Spleen (tissue), 11 donors: ENCODE measurements around the gene SFMBT1. TPM values are rescaled to one million over a fixed set of nuclear protein-coding genes. Genes with fewer than 3 reads are reported as not detected.
A peak's percentile ranks its signal among the peaks of the same experiment; 100 is the strongest.

Source experiments
- DNase-seq: peaks from one replicate; pipeline ENCODE4 v3.0.0-alpha.2; 2020
- H3K27ac ChIP-seq, 8 donors: fragments of 200-600 bp; sonication (generic) in 7 of 8; 1 replicate in 4 of 8; 2 replicates in 4 of 8; pipeline versions ENCODE4 v1.5.0 to v1.8.0; 2016 to 2021; ENCODE audit warnings: inconsistent platforms in 4 of 8, mild to moderate bottlenecking in 4 of 8, moderate library complexity in 1 of 8
- H3K27me3 ChIP-seq, 7 donors: fragments of 200-600 bp; sonication (generic) in 6 of 7; replicated peaks in 1 of 7; 1 replicate in 4 of 7; 2 replicates in 3 of 7; pipeline versions ENCODE4 v1.5.0 to v1.8.0; 2016 to 2021; ENCODE audit warnings: inconsistent platforms in 3 of 7, mild to moderate bottlenecking in 1 of 7
- H3K36me3 ChIP-seq, 6 donors: fragments of 200-600 bp; sonication (generic) in 5 of 6; 1 replicate in 4 of 6; 2 replicates in 2 of 6; pipeline versions ENCODE4 v1.5.0 to v1.8.0; 2016 to 2021; ENCODE audit warnings: inconsistent platforms in 2 of 6
- H3K4me1 ChIP-seq, 6 donors: fragments of 200-600 bp; sonication (generic) in 5 of 6; 1 replicate in 3 of 6; 2 replicates in 3 of 6; pipeline versions ENCODE4 v1.5.0 to v1.8.0; 2016 to 2021; ENCODE audit warnings: inconsistent platforms in 3 of 6
- H3K4me3 ChIP-seq, 8 donors: fragments of 200-600 bp; sonication (generic) in 7 of 8; 1 replicate in 4 of 8; 2 replicates in 4 of 8; pipeline versions ENCODE4 v1.5.0 to v1.8.0; 2016 to 2021; ENCODE audit warnings: inconsistent platforms in 4 of 8, mild to moderate bottlenecking in 4 of 8, moderate library complexity in 2 of 8
- H3K9me3 ChIP-seq, 8 donors: fragments of 200-600 bp; sonication (generic) in 7 of 8; 1 replicate in 4 of 8; 2 replicates in 4 of 8; pipeline versions ENCODE4 v1.5.0 to v1.8.0; 2016 to 2021; ENCODE audit warnings: inconsistent platforms in 4 of 8
- POLR2A ChIP-seq, 3 donors: fragments of 450-650 bp; IDR thresholded peaks; one replicate each; pipeline ENCODE4 v1.5.1; 2017; ENCODE audit warnings: antibody characterized with exemption in 3 of 3, mild to moderate bottlenecking in 1 of 3
- POLR2AphosphoS5 ChIP-seq, 3 donors: sonication (generic); formaldehyde crosslinking; IDR thresholded peaks; one replicate each; pipeline ENCODE4 v1.5.1; 2017; ENCODE audit warnings: antibody characterized with exemption in 3 of 3
- WGBS, 5 donors: extraction: QIAGEN DNeasy Blood & Tissue Kit in 3 of 5; methylation state at CpG; one replicate each; pipeline versions ENCODE4 v1.1.5 to v1.1.7; 2013 to 2018; 5-methylcytosine and 5-hydroxymethylcytosine counted together
- intact Hi-C: fragments of 100-400 bp; cut with DNase I; formaldehyde crosslinking; loops from one replicate; pipeline ENCODE4 v1.15.0; 2023; ENCODE audit warnings: low total_unique reads
- polyA plus RNA-seq, 3 donors: library from polyadenylated mRNA; stranded (reverse); fragments of 200-250 nt; gene quantifications; one replicate each; pipeline ENCODE4 v1.2.1, GENCODE V29; 2013
- total RNA-seq, 7 donors: library from RNA; depleted of rRNA in 3 of 7; stranded (reverse); fragments of >200 nt in 3 of 7; fragmentation: NEBNext Ultra II Directional in 4 of 7; extraction: Animal tissue kit (Norgen Biotek cat#: 25700) in 4 of 7; gene quantifications; one replicate each; pipeline versions ENCODE4 v1.1.0 to v1.2.1, GENCODE V29; 2016 to 2021
- TF ChIP-seq, protein P1 (sequence below), 11 experiments: fragments of 200-600 bp in 7 of 11; fragments of 450-650 bp in 4 of 11; sonication (generic) in 4 of 11; IDR thresholded peaks in 8 of 11; conservative IDR thresholded peaks in 3 of 11; 1 replicate in 7 of 11; 2 replicates in 4 of 11; pipeline versions ENCODE4 v1.4.0 to v1.8.0; 2016 to 2021; ENCODE audit warnings: antibody characterized with exemption in 11 of 11, inconsistent platforms in 4 of 11, mild to moderate bottlenecking in 1 of 11
- donor health status: healthy with polysubstance abuse.
- donor health status: DM: no; HTN: no; CAD: no; lungs with moderate emphysema.
- donor health status: DM: no; HTN: no; CAD: no.
- donor health status: Bipolar disorder and iron deficiency.
- donor health status: healthy.
- donor health status: DM: no; HTN: no; CAD: no.
- donor health status: DM: yes; HTN: yes; CAD: no.

SFMBT1 gene
- total and polyA plus RNA-seq, 10 donors, result 3.0 to 24.9 (median 12.3) TPM

DNA sequence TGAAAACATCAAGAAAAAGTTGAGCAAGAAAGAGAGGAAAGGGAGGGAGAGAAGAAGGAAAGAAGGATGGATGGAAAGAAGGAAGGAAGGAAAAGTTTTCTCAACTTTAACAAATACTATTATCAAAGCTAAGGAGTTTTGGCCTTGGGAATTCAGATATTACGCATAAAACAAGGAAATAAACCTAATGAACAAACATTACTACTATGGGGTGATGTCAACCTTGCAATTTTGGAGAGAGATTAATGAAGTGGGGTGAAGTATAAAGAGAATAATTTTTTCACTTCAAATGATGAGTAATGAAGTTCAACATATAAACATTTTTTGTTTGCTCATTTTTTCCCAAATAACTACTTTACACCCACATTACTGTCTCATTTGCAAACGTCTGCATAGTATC is 55.2 kb downstream of the SFMBT1 start:
- no peaks in the 10 kb centered on the region for H3K36me3 ChIP-seq
- no peaks in the 10 kb centered on the region for H3K27me3 ChIP-seq
- H3K9me3 ChIP-seq, result no peaks in the 10 kb centered on the region
- no peak overlapping the region for H3K27ac ChIP-seq
- intact Hi-C loops, result no loop called here
- WGBS, 5 donors, result 70 to 84% (median 78%) methylated on average over 2 of the region's 2 CpGs
- DNase-seq, result no peak
- TF ChIP-seq POLR2A (IDR thresholded peaks at IDR 0.05) (no peak), POLR2AphosphoS5 (IDR thresholded peaks at IDR 0.05) (no peak)
- TF ChIP-seq, protein P1, sequence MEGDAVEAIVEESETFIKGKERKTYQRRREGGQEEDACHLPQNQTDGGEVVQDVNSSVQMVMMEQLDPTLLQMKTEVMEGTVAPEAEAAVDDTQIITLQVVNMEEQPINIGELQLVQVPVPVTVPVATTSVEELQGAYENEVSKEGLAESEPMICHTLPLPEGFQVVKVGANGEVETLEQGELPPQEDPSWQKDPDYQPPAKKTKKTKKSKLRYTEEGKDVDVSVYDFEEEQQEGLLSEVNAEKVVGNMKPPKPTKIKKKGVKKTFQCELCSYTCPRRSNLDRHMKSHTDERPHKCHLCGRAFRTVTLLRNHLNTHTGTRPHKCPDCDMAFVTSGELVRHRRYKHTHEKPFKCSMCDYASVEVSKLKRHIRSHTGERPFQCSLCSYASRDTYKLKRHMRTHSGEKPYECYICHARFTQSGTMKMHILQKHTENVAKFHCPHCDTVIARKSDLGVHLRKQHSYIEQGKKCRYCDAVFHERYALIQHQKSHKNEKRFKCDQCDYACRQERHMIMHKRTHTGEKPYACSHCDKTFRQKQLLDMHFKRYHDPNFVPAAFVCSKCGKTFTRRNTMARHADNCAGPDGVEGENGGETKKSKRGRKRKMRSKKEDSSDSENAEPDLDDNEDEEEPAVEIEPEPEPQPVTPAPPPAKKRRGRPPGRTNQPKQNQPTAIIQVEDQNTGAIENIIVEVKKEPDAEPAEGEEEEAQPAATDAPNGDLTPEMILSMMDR (IDR thresholded peaks at IDR 0.05 in 8 of 11, conservative IDR thresholded peaks at IDR 0.05 in 3 of 11), result no peak
- no peak overlapping the region for H3K4me3 ChIP-seq
- peaks cover 0 to 3% (median 0%) of the 10 kb centered on the region in 6 donors for H3K4me1 ChIP-seq

DNA sequence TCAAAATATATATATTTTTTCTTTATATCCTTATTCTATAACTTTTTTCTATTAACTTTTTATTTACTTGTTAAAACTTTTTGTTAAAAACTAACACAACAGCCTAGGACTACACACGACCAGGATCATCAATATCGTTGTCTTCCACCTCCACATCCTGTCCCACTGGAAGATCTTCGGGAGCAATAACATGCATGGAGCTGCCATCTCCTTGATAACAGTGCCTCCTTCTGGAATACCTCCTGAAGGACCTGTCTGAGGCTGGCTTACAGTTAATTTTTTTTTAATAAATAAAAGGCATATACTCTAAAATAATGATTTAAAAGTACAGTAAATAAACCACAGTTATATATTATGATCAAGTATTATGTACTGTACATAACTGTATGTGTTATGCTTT is 58.9 kb downstream of the SFMBT1 start:
- intact Hi-C loops, result no loop called here
- Histone ChIP-seq H3K36me3 (no peaks in the 10 kb centered on the region), H3K27me3 (no peaks in the 10 kb centered on the region), H3K4me1 (peaks cover 12 to 31% (median 19%) of the 10 kb centered on the region in 6 donors), H3K9me3 (no peaks in the 10 kb centered on the region), H3K4me3 (no peak overlapping the region), H3K27ac (no peak overlapping the region)
- DNase-seq, result no peak
- no peak for TF ChIP-seq POLR2AphosphoS5 (IDR thresholded peaks at IDR 0.05)
- TF ChIP-seq, protein P1 (IDR thresholded peaks at IDR 0.05 in 8 of 11, conservative IDR thresholded peaks at IDR 0.05 in 3 of 11), result peak in 1 of 11 experiments; percentile 24
- WGBS, 5 donors, result 62 to 81% (median 68%) methylated on average over 3 of the region's 3 CpGs

DNA sequence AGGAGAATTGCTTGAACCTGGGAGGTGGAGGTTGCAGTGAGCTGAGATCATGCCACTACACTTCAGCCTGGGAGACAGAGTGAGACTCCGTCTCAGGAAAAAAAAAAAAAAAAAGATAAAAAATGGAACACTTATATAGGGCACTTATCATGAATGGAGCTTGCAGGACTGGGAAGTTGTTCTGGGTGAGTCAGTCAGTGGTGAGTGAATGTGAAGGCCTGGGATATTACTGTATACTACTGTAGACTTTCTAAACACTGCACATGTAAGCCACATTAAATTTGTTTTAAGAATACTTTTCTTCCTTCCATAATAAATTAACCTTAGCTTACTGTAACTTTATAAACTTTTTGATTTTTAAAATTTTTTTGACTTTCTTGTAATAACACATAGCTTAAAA is 59.8 kb downstream of the SFMBT1 start:
- WGBS, 5 donors, result 89 to 100% (median 94%) methylated on average over 1 of the region's 1 CpG
- H3K27ac ChIP-seq, result no peak overlapping the region
- peaks cover 12 to 31% (median 19%) of the 10 kb centered on the region in 6 donors for H3K4me1 ChIP-seq
- H3K36me3 ChIP-seq, result no peaks in the 10 kb centered on the region
- no peak for DNase-seq
- intact Hi-C loops, result no loop called here
- peaks cover 0 to 6% (median 3%) of the 10 kb centered on the region in 8 donors for H3K9me3 ChIP-seq
- TF ChIP-seq POLR2AphosphoS5 (IDR thresholded peaks at IDR 0.05) (no peak), POLR2A (IDR thresholded peaks at IDR 0.05) (no peak)
- TF ChIP-seq, protein P1 (IDR thresholded peaks at IDR 0.05 in 8 of 11, conservative IDR thresholded peaks at IDR 0.05 in 3 of 11), result no peak
- no peaks in the 10 kb centered on the region for H3K27me3 ChIP-seq
- no peak overlapping the region for H3K4me3 ChIP-seq

DNA sequence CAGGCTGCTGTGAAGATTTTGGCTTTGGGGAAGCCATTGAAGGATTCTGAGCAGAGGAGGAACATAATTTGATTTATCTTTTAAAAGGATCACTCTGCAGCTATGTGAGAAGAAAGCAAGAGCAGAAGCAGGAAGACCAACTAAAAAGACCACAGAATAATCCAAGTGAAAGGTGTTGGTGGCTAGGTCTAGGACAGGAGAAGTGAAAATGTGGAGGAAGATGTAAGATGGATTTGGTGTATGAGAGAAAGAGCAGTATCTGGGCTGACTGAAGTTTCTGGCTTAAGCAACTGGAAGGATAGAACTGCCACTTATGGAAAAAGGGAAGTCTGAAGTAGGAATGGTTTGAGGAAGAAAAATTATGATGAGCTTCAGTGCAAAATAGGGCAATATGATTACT is 62.0 kb downstream of the SFMBT1 start:
- Histone ChIP-seq H3K4me1 (peaks cover 12 to 31% (median 19%) of the 10 kb centered on the region in 6 donors), H3K27me3 (no peaks in the 10 kb centered on the region), H3K4me3 (peak overlapping the region in 1 of 8 donors; percentile 27), H3K36me3 (no peaks in the 10 kb centered on the region), H3K27ac (peak overlapping the region; percentile 55 to 88 (median 75)), H3K9me3 (peaks cover 0 to 11% (median 8%) of the 10 kb centered on the region in 8 donors)
- TF ChIP-seq POLR2AphosphoS5 (IDR thresholded peaks at IDR 0.05), result no peak
- TF ChIP-seq, protein P1 (IDR thresholded peaks at IDR 0.05 in 8 of 11, conservative IDR thresholded peaks at IDR 0.05 in 3 of 11), result no peak
- TF ChIP-seq POLR2A (IDR thresholded peaks at IDR 0.05), result no peak
- intact Hi-C loops, result no loop called here
- no peak for DNase-seq
